ENCODE measurements around the gene WDR35.

WDR35 gene

DNA sequence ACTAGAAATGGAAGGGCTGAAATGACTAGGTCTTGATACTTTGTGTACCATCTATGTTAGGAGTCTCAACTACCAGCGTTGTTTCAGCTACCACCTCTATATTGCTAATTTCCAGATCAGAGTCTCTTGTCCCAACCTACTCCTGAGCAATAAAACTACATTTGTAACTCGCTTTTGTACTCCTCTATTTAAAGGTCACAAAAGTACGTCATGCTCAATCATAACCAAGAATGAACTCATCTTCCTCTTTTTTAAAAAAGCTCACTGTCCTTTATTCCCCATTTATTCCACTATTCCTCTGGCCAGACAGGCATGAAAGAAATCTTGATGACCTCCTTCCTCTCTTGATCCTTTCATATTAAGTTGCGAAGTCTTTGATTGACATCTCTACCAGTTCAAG lies 33.8 kb upstream of the WDR35 start:
- Mint-ChIP-seq H3K4me3 (no peak overlapping the region), H3K4me1 (no peaks in the 10 kb centered on the region), H3K9me3 (peaks cover 44% of the 10 kb centered on the region), H3K27me3 (ENCODE audit: low read depth) (no peaks in the 10 kb centered on the region), H3K27ac (no peak overlapping the region), H3K36me3 (ENCODE audit: low read depth) (peaks cover 58% of the 10 kb centered on the region)
- TF ChIP-seq, protein P1, sequence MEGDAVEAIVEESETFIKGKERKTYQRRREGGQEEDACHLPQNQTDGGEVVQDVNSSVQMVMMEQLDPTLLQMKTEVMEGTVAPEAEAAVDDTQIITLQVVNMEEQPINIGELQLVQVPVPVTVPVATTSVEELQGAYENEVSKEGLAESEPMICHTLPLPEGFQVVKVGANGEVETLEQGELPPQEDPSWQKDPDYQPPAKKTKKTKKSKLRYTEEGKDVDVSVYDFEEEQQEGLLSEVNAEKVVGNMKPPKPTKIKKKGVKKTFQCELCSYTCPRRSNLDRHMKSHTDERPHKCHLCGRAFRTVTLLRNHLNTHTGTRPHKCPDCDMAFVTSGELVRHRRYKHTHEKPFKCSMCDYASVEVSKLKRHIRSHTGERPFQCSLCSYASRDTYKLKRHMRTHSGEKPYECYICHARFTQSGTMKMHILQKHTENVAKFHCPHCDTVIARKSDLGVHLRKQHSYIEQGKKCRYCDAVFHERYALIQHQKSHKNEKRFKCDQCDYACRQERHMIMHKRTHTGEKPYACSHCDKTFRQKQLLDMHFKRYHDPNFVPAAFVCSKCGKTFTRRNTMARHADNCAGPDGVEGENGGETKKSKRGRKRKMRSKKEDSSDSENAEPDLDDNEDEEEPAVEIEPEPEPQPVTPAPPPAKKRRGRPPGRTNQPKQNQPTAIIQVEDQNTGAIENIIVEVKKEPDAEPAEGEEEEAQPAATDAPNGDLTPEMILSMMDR (IDR thresholded peaks at IDR 0.05; ENCODE audit: unreplicated experiment in 3 of 3), result no peak

GRCh38 chr2:20021405-20022009 lies 31.6 kb upstream of the WDR35 start:
- Mint-ChIP-seq H3K9me3 (peaks cover 34% of the 10 kb centered on the region), H3K4me1 (no peaks in the 10 kb centered on the region), H3K27me3 (ENCODE audit: low read depth) (no peaks in the 10 kb centered on the region), H3K4me3 (no peak overlapping the region), H3K36me3 (ENCODE audit: low read depth) (peaks cover 41% of the 10 kb centered on the region), H3K27ac (no peak overlapping the region)
- TF ChIP-seq, protein P1 (IDR thresholded peaks at IDR 0.05; ENCODE audit: unreplicated experiment in 3 of 3), result no peak

GRCh38 chr2:20019747-20020146 lies 29.8 kb upstream of the WDR35 start:
- no peak overlapping the region for H3K4me3 Mint-ChIP-seq
- H3K27ac Mint-ChIP-seq, result no peak overlapping the region
- H3K36me3 Mint-ChIP-seq (ENCODE audit: low read depth), result peaks cover 37% of the 10 kb centered on the region

DNA sequence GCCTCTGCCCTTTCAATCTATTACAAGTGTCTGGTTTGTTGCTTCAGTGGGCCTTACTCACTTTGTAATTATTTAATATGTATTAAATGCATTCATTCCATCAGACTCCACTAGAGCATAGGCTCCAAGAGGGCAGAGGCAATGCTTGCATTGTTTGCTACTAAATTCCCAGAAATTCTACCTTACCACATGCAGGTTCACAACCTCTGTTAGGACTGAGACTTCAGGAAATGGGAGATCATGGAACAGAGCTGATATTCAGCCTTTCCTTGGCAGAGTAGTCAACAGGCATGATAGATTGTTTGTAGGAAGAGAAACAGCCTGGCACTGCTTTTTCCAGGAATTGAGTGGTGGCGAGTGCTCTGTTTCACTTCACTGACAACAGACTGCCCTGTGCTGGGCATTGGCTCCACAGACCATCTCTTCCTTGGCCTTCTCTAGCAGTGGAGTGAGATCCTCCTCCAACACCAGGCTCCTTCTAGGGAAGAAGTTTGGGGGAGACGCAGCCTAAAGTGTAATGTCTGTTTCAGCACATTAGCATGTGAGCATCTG lies 28.8 kb upstream of the WDR35 start:
- H3K27ac Mint-ChIP-seq, result no peak overlapping the region
- peaks cover 8% of the 10 kb centered on the region for H3K27me3 Mint-ChIP-seq (ENCODE audit: low read depth)
- H3K4me1 Mint-ChIP-seq, result no peaks in the 10 kb centered on the region
- peaks cover 29% of the 10 kb centered on the region for H3K36me3 Mint-ChIP-seq (ENCODE audit: low read depth)
- peaks cover 36% of the 10 kb centered on the region for H3K9me3 Mint-ChIP-seq
- TF ChIP-seq, protein P1 (IDR thresholded peaks at IDR 0.05; ENCODE audit: unreplicated experiment in 3 of 3), result no peak
- no peak overlapping the region for H3K4me3 Mint-ChIP-seq

More at GRCh38 chr2:20019747-20020146, 29.8 kb upstream of the WDR35 start:
- H3K9me3 Mint-ChIP-seq, result peaks cover 33% of the 10 kb centered on the region
- H3K4me1 Mint-ChIP-seq, result no peaks in the 10 kb centered on the region
- H3K27me3 Mint-ChIP-seq (ENCODE audit: low read depth), result peaks cover 1% of the 10 kb centered on the region
- TF ChIP-seq, protein P1 (IDR thresholded peaks at IDR 0.05; ENCODE audit: unreplicated experiment in 3 of 3), result no peak

DNA sequence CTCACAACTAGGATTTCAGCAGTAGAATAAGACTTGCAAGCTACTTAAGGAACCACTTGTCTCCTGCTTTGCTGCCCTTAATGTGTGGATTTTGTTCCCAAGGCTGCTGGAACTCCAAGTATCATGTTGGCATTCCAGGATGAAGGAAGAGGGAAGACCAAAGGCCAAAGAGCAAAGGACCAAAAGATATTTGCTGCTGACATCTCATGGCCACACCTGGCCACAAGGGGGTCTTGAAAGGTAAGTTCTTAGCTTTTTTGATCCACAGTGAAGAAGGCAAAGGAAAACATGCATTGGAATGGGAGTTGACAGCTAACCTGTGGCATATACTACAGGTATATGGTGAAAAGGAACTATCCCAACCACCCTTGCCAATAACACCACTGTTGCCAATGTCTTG lies 26.4 kb upstream of the WDR35 start:
- Mint-ChIP-seq H3K27ac (no peak overlapping the region), H3K4me3 (no peak overlapping the region), H3K4me1 (peaks cover 12% of the 10 kb centered on the region), H3K36me3 (ENCODE audit: low read depth) (peaks cover 12% of the 10 kb centered on the region), H3K9me3 (peaks cover 23% of the 10 kb centered on the region), H3K27me3 (ENCODE audit: low read depth) (peaks cover 26% of the 10 kb centered on the region)
- TF ChIP-seq, protein P1 (IDR thresholded peaks at IDR 0.05; ENCODE audit: unreplicated experiment in 3 of 3), result no peak

Measured in nephron (organoid).